OCI-LY7 (cell line): Measurements from ENCODE around the gene EPS15. TPM values are rescaled to one million over a fixed set of nuclear protein-coding genes. Genes with fewer than 3 reads are reported as not detected.

Experiments used
- BruUV-seq: library from RNA; stranded (reverse); fragments of 400-500 nt; replicated peaks from 2 replicates; lab custom pipeline; 2021; lab: Mats Ljungman, UMichigan
- CTCF ChIA-PET: fragments of 300-600 bp; sonication (Branson Sonifier 250); formaldehyde crosslinking; loops from one replicate; lab custom pipeline; 2022; ENCODE audit warnings: antibody characterized with exemption; ENCODE audit not compliant: unreplicated experiment; lab: Charles Lee
- POLR2A ChIA-PET: fragments of 300-600 bp; sonication (Branson Sonifier 250); formaldehyde crosslinking; loops from one replicate; lab custom pipeline; 2022; ENCODE audit warnings: antibody characterized with exemption; lab: Charles Lee
- DNase-seq: peaks from one replicate; pipeline ENCODE4 v3.0.0-alpha.2; 2015; ENCODE audit warnings: low spot score
- H2AFZ ChIP-seq: fragments of 200-600 bp; sonication (generic), shearing (Covaris generic); 2 replicates; pipeline ENCODE4 v1.6.1; 2014; ENCODE audit warnings: mild to moderate bottlenecking, antibody characterized with exemption, low read length, moderate library complexity
- H3K27ac ChIP-seq: fragments of 200-600 bp; sonication (generic); 2 replicates; pipeline ENCODE4 v1.5.1; 2014; ENCODE audit warnings: mixed run types, low read depth, mild to moderate bottlenecking, moderate library complexity, low read length, inconsistent platforms; ENCODE audit not compliant: poor library complexity, severe bottlenecking
- H3K36me3 ChIP-seq: fragments of 200-600 bp; sonication (generic); 2 replicates; pipeline ENCODE4 v1.6.1; 2014; ENCODE audit warnings: mild to moderate bottlenecking, antibody characterized with exemption, low read length, moderate library complexity, mixed read lengths; ENCODE audit not compliant: insufficient read depth
- H3K4me1 ChIP-seq: fragments of 200-600 bp; sonication (generic); 2 replicates; pipeline ENCODE4 v1.5.1; 2014; ENCODE audit warnings: mild to moderate bottlenecking, low read length; ENCODE audit not compliant: insufficient read depth, poor library complexity, severe bottlenecking
- H3K4me2 ChIP-seq: fragments of 200-600 bp; sonication (generic); 2 replicates; pipeline ENCODE4 v1.6.1; 2014; ENCODE audit warnings: mild to moderate bottlenecking, low read length
- H3K4me3 ChIP-seq: fragments of 200-600 bp; sonication (generic); 2 replicates; pipeline ENCODE4 v1.5.1; 2014; ENCODE audit warnings: mild to moderate bottlenecking, low read depth, low read length; ENCODE audit not compliant: poor library complexity, severe bottlenecking
- H3K79me2 ChIP-seq: fragments of 200-600 bp; sonication (generic); 2 replicates; pipeline ENCODE4 v1.6.1; 2016; ENCODE audit warnings: low read depth, mild to moderate bottlenecking, low read length, moderate library complexity, mixed read lengths; ENCODE audit not compliant: insufficient read depth
- H3K9me2 ChIP-seq: fragments of 200-600 bp; sonication (generic); 2 replicates; pipeline ENCODE4 v1.6.1; 2016; ENCODE audit warnings: mild to moderate bottlenecking, low read length, mixed read lengths; ENCODE audit not compliant: insufficient read depth
- H3K9me3 ChIP-seq: fragments of 200-600 bp; sonication (generic); 2 replicates; pipeline ENCODE4 v1.6.1; 2014; ENCODE audit warnings: mild to moderate bottlenecking, mixed run types, low read length, mixed read lengths
- H4K20me1 ChIP-seq: fragments of 200-600 bp; sonication (generic); 2 replicates; pipeline ENCODE4 v1.6.1; 2014; ENCODE audit warnings: mild to moderate bottlenecking, antibody characterized with exemption, low read length, moderate library complexity, mixed read lengths; ENCODE audit not compliant: insufficient read depth
- CTCF ChIP-seq: fragments of 200-600 bp; sonication (generic); conservative IDR thresholded peaks from 2 replicates; pipeline ENCODE4 v1.5.1; 2014; ENCODE audit warnings: mild to moderate bottlenecking, antibody characterized with exemption, low read length, moderate library complexity, mixed read lengths
- EZH2phosphoT487 ChIP-seq: fragments of 200-600 bp; sonication (generic); IDR thresholded peaks from 2 replicates; pipeline ENCODE4 v1.6.1; 2018; ENCODE audit warnings: low read depth, borderline replicate concordance, mild to moderate bottlenecking, mixed run types, antibody characterized with exemption, low read length, moderate library complexity, mixed read lengths
- intact Hi-C: fragments of 100-400 bp; cut with micrococcal nuclease; formaldehyde crosslinking; loops from one replicate; pipeline ENCODE4 v1.10.0; 2022; ENCODE audit not compliant: unreplicated experiment
- total RNA-seq, 2 experiments: library from RNA; depleted of rRNA in 1 of 2; stranded (reverse); fragments of >200 nt in 1 of 2; shearing (Covaris generic) in 1 of 2; gene quantifications; 2 replicates each; pipeline ENCODE4 v1.2.3, GENCODE V29; 2014 to 2022

Gene EPS15
- total RNA-seq, 2 experiments from 2014 or later = 23.8 to 73.2 TPM

- Histone ChIP-seq H2AFZ (no peak overlapping the region), H4K20me1 (no peaks in the 10 kb centered on the region), H3K9me3 (no peaks in the 10 kb centered on the region), H3K36me3 (no peaks in the 10 kb centered on the region), H3K79me2 (no peaks in the 10 kb centered on the region), H3K4me1 (no peaks in the 10 kb centered on the region), H3K27ac (no peak overlapping the region), H3K9me2 (no peaks in the 10 kb centered on the region), H3K4me2 (no peak overlapping the region), H3K4me3 (no peak overlapping the region)
- ChIA-PET CTCF (no interaction called here), POLR2A (no interaction called here)
- intact Hi-C loops = no loop called here
- no peak for DNase-seq
- no peak for TF ChIP-seq CTCF
- no peak for TF ChIP-seq EZH2phosphoT487
- BruUV-seq = no TSS peak
Measured at GRCh38 chr1:51328926-51329325, 190.1 kb downstream of the EPS15 start.

DNA sequence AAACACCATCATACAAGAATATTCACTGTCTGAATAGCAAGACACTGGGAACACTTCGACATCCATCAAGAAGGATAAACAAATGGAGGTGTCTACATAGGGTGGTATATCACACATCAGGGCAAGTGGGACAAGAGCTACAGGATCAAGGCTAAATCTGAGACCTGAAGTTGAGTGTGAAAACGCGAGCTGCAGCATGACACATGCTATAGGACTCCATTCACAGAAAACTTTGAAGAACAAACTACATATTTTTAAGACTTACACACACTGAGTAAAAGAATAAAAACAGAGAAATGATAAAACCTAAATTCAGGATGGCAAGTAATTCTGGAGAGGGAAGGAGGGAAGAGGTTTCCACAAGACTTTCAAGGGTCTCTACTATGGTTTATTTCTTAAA is 190.8 kb downstream of the EPS15 start:
- no peaks in the 10 kb centered on the region for H3K9me3 ChIP-seq
- no peak overlapping the region for H3K4me3 ChIP-seq
- H3K4me2 ChIP-seq = no peak overlapping the region
- CTCF ChIA-PET = no interaction called here
- BruUV-seq = no TSS peak
- no peaks in the 10 kb centered on the region for H3K79me2 ChIP-seq
- H3K9me2 ChIP-seq = no peaks in the 10 kb centered on the region
- no peaks in the 10 kb centered on the region for H4K20me1 ChIP-seq
- H2AFZ ChIP-seq = no peak overlapping the region
- intact Hi-C loops = no loop called here
- no peak for DNase-seq
- no peaks in the 10 kb centered on the region for H3K4me1 ChIP-seq
- TF ChIP-seq CTCF (no peak), EZH2phosphoT487 (no peak)
- no peaks in the 10 kb centered on the region for H3K36me3 ChIP-seq
- no peak overlapping the region for H3K27ac ChIP-seq
- POLR2A ChIA-PET = no interaction called here

DNA sequence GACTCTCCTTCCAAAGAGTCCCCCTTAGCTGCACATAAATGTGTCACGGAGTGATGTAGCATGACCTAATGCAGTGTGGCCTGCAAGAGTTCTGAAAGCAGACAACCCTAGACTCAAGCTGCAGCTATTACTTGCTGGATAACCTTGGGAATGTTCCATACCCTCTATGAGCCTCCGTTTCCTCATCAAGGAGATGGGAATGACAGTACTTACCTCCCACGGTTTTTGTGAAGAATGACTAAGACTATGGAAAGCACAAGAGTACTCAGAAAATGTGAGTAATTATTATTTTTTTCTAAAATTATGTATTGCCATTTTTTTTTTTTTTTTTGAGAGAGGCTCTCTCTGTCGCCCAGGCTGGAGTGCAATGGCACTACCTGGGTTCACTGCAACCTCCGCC is 191.7 kb downstream of the EPS15 start:
- no peak for DNase-seq
- intact Hi-C loops = no loop called here
- no peak overlapping the region for H3K27ac ChIP-seq
- no peaks in the 10 kb centered on the region for H3K36me3 ChIP-seq
- no peak overlapping the region for H3K4me2 ChIP-seq
- no peaks in the 10 kb centered on the region for H3K79me2 ChIP-seq
- H3K9me3 ChIP-seq = no peaks in the 10 kb centered on the region
- no peaks in the 10 kb centered on the region for H3K9me2 ChIP-seq
- no peak overlapping the region for H3K4me3 ChIP-seq
- no TSS peak for BruUV-seq
- ChIA-PET CTCF (no interaction called here), POLR2A (no interaction called here)
- no peak overlapping the region for H2AFZ ChIP-seq
- no peaks in the 10 kb centered on the region for H4K20me1 ChIP-seq
- no peaks in the 10 kb centered on the region for H3K4me1 ChIP-seq
- TF ChIP-seq EZH2phosphoT487 = no peak
- no peak for TF ChIP-seq CTCF
